GM12872 (cell line): ENCODE results near the gene PLG.

ENCODE experiments used
- TF ChIP-seq, protein P1 (sequence below): IDR thresholded peaks from 3 replicates; pipeline ENCODE4 v1.5.1; 2011; ENCODE audit warnings: low read depth, mild to moderate bottlenecking, low read length, moderate library complexity; ENCODE audit not compliant: insufficient read depth

The PLG gene

GRCh38 chr6:160692369-160692959 lies 9.6 kb upstream of the PLG start:
- TF ChIP-seq, protein P1, sequence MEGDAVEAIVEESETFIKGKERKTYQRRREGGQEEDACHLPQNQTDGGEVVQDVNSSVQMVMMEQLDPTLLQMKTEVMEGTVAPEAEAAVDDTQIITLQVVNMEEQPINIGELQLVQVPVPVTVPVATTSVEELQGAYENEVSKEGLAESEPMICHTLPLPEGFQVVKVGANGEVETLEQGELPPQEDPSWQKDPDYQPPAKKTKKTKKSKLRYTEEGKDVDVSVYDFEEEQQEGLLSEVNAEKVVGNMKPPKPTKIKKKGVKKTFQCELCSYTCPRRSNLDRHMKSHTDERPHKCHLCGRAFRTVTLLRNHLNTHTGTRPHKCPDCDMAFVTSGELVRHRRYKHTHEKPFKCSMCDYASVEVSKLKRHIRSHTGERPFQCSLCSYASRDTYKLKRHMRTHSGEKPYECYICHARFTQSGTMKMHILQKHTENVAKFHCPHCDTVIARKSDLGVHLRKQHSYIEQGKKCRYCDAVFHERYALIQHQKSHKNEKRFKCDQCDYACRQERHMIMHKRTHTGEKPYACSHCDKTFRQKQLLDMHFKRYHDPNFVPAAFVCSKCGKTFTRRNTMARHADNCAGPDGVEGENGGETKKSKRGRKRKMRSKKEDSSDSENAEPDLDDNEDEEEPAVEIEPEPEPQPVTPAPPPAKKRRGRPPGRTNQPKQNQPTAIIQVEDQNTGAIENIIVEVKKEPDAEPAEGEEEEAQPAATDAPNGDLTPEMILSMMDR: peak; percentile 38; the same call in 2 of the 3 replicates

- TF ChIP-seq, protein P1: no peak
Measured at GRCh38 chr6:160697826-160698225, 4.2 kb upstream of the PLG start.

- TF ChIP-seq, protein P1: no peak
Measured at GRCh38 chr6:160714731-160715316, 12.8 kb downstream of the PLG start.

GRCh38 chr6:160730911-160731310 lies 28.9 kb downstream of the PLG start:
- TF ChIP-seq, protein P1: peak; percentile 34; the same call in 1 of the 3 replicates

- TF ChIP-seq, protein P1: peak; percentile 82
Measured at GRCh38 chr6:160733050-160733646, 31.1 kb downstream of the PLG start.

DNA sequence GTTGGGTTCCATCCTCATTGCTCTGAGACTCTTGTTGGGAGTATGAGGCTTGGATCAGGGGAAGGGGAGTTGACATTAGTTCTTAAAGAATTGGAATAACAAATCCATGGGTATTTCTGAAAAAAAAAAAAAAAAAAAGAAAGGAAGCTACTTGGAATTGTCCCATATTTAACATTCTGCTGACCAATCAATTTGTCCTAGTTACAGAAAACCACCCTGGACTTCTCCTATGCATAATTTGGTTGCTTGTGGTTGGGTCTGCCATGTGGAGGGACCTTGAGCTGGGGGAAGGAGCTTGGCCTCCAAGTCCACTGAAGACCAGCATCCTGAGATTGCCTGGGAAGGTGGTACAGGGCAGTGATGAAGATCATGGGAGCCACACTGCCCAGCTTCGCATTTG lies 32.6 kb downstream of the PLG start:
- TF ChIP-seq, protein P1: no peak

GRCh38 chr6:160735523-160735922 lies 33.5 kb downstream of the PLG start:
- TF ChIP-seq, protein P1: no peak
